Lower leg skin (tissue), 3 donors: ENCODE data around the gene MYO18A.

ENCODE experiments used
- CTCF ChIP-seq, 3 donors: fragments of 450-650 bp; IDR thresholded peaks; one replicate each; pipeline ENCODE4 v1.5.1; 2016; ENCODE audit warnings: antibody characterized with exemption in 3 of 3, mild to moderate bottlenecking in 3 of 3, moderate library complexity in 2 of 3
- POLR2A ChIP-seq, 2 donors: fragments of 450-650 bp; IDR thresholded peaks; one replicate each; pipeline ENCODE4 v1.6.1; 2016 to 2017; ENCODE audit warnings: antibody characterized with exemption in 2 of 2, mild to moderate bottlenecking in 1 of 2, moderate library complexity in 1 of 2

GRCh38 chr17:29032857-29033197 lies 147.4 kb downstream of the MYO18A start:
- TF ChIP-seq CTCF (IDR thresholded peaks at IDR 0.05), result no peak
- no peak for TF ChIP-seq POLR2A (IDR thresholded peaks at IDR 0.05)
